Measurements from ENCODE around the gene ITPKB.
A peak's percentile ranks its signal among the peaks of the same experiment; 100 is the strongest.

DNA sequence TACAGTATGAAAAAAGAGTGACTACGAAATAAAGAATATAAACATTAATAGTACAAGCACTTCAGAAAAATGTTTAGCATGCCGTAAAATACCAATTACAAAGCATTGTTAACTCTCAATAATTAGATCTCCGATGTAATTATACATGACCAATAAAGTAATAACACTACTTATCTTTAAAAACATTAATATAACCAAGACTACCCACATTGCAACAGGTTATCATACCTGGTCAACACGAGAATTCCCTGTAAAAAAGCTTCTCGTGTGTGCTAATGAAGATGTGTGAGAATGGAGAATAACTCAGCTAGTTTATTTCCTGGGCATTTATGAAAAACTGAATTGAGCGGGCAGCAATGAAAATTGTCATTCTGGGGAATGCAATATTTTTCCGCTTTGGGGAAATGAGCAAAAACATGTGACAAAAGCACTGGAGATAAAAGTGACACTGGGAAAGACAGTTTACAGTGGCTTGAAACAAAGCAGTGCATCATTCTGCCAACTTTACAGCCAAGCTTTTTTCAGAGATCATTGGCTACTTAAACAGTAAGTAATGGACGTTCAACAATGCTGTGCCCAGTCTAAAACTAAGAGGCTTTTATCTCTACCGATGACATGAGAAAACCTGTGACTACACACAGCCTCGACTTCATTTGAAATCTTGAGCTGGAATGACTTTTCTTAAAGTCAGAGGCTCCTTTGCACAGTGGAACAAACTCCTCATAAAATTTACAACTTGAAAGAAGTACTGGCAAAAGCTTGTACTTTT, 34.7 kb downstream of the ITPKB start:
- TF ChIP-seq CTCF (IDR thresholded peaks at IDR 0.05) (no peak), POLR2A (IDR thresholded peaks at IDR 0.05) (no peak), EP300 (IDR thresholded peaks at IDR 0.05) (peak in 3 of 4 donors; percentile 19 to 80 (median 41))
